ENCODE results near the gene CEP68.
"Not testable (repeated sequence)": the region's sequence is repeated elsewhere in the genome, so short reads cannot be mapped to it uniquely, and the experiment has no call there.

CEP68 gene

DNA sequence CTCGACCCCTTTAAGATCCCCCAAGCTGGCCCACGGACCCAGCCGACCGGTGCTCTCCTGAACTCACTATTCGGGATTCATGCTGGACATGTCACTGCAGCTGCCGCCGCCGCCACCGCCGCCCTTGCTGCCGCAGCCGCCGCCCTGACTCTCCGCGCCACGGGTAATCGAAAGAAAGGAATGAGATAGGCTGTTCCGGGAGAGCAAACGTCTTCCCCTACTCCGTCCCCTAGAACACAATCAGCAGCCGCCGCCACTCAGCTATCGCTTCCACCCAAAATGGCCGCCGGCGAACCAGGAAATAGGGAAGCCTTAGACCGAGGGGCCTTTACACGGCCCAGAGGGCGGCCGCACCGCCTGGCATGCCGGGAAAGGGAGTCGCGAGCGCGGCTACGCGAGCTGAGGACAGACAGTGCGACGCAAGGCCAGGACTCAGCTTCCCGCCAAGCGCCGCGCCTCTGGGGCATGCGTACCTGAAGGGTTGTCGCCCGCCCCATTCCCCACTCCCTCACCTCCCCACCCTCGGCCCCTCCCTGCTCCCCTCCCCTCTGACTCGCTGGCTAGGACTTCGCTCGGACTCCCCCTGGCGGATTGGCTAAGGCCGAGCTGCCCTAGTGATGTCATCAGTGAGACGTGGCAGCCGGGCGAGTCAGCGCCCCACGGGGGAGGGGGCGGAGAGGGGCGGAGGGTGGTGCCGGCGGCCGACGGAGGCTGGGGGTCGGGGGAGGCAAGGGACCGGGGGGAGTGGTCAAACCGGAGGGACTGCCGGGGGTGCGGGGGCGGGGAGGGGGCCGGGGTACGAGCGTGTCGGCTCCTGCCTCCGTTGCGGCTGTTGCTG, 73.8 kb downstream of the CEP68 start, which contains the start of gene RAB1A:
Gene RAB1A, minus strand, starts transcription at position 281 of the 838 bp plus-strand sequence. Its CDS starts 191 bp downstream, at position 90.
- DNase-seq (ENCODE audit: low read depth in 2 of 2) = peak; percentile 98 to 99

GRCh38 chr2:65130664-65131175, 74.5 kb downstream of the CEP68 start:
- no peak for DNase-seq (ENCODE audit: low read depth in 2 of 2)

DNA sequence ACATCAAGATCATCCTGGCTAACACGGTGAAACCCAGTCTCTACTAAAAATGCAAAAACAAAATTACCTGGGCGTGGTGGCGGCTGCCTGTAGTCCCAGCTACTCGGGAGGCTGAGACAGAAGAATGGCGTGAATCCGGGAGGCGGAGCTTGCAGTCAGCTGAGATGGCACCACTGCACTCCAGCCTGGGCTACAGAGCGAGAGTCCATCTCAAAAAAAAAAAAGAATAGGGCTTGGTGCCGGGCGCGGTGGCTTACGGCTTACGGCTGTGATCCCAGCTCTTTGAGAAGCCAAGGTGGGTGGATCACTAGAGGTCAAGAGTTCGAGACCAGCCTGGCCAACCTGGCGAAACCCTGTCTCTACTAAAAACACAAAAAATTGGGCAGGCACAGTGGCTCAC, 76.7 kb downstream of the CEP68 start:
- DNase-seq (ENCODE audit: low read depth in 2 of 2) = not testable (repeated sequence)

- DNase-seq (ENCODE audit: low read depth in 2 of 2) = no peak
These were observed 77.4 kb downstream of the CEP68 start for GRCh38 chr2:65133626-65134025.

DNA sequence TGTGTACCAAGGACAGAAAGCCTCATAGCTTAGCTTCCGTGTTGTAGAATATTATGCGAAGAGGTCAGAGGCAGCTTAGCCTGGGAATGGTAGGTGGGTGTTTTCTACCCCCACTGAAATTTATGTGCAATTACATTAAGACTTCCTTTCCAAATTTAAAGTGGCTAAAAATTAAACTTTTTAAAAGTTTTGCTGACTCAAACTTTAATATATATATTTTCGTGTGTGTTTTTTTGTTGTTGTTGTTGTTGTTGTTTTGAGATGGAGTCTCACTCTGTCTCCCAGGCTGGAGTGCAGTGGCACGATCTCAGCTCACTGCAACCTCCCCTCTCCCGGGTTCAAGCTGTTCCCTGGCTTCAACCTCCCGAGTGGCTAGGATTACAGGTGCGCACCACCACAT, 77.9 kb downstream of the CEP68 start:
- no peak for DNase-seq (ENCODE audit: low read depth in 2 of 2)

DNA sequence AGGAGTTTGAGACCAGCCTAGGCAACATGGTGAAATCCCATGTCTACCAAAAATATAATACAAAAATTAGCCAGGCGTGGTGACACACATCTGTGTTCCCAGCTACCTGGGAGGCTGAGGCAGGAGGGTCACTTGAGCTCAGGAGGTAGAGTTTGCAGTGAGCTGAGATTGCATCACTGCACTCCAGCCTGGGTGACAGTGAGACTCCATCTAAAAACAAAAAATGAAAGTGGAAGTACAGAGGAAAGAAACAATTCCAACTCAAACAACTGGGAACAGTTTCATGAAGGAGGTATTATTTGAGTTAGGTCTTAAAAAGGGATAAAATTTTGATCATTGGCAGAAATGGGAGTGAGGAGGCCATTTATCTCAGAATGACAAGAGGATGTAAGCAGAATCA, 80.0 kb downstream of the CEP68 start:
- no peak for DNase-seq (ENCODE audit: low read depth in 2 of 2)

Measured in stimulated activated CD8-positive, alpha-beta memory T cell treated with anti-CD3 and anti-CD28 coated beads, Interleukin-2, amount 100 ng/mL, for 48 hours (primary cell).